ENCODE measurements around the gene COL15A1. TPM values are rescaled to one million over a fixed set of nuclear protein-coding genes. Genes with fewer than 3 reads are reported as not detected.

Gene COL15A1
- total and polyA plus RNA-seq, 10 donors, result 0.33 to 9.3 (median 2.1) TPM

GRCh38 chr9:99034149-99034548, 90.4 kb downstream of the COL15A1 start:
- Histone ChIP-seq H3K27me3 (replicated peaks in 1 of 7) (peaks cover 0 to 14% (median 0%) of the 10 kb centered on the region in 7 donors), H3K4me1 (peaks cover 0 to 6% (median 0%) of the 10 kb centered on the region in 6 donors), H3K9me3 (no peaks in the 10 kb centered on the region), H3K4me3 (no peak overlapping the region), H3K36me3 (no peaks in the 10 kb centered on the region), H3K27ac (no peak overlapping the region)
- no peak for DNase-seq
- intact Hi-C loops (cut with DNase I; ENCODE audit: low total_unique reads), result no loop called here
- WGBS, 5 donors, result 90 to 96% (median 94%) methylated on average over 3 of the region's 3 CpGs
- TF ChIP-seq CTCF (IDR thresholded peaks at IDR 0.05 in 8 of 11, conservative IDR thresholded peaks at IDR 0.05 in 3 of 11) (no peak), POLR2AphosphoS5 (IDR thresholded peaks at IDR 0.05) (no peak), POLR2A (IDR thresholded peaks at IDR 0.05) (no peak)

- H3K9me3 ChIP-seq, result no peaks in the 10 kb centered on the region
- H3K36me3 ChIP-seq, result no peaks in the 10 kb centered on the region
- no peak for DNase-seq
- H3K27me3 ChIP-seq (replicated peaks in 1 of 7), result peaks cover 0 to 14% (median 0%) of the 10 kb centered on the region in 7 donors
- H3K27ac ChIP-seq, result no peak overlapping the region
- peaks cover 0 to 17% (median 9%) of the 10 kb centered on the region in 6 donors for H3K4me1 ChIP-seq
- 73 to 81% (median 76%) methylated on average over 4 of the region's 4 CpGs for WGBS, 5 donors
- intact Hi-C loops (cut with DNase I; ENCODE audit: low total_unique reads), result no loop called here
- TF ChIP-seq POLR2AphosphoS5 (IDR thresholded peaks at IDR 0.05) (no peak), CTCF (IDR thresholded peaks at IDR 0.05 in 8 of 11, conservative IDR thresholded peaks at IDR 0.05 in 3 of 11) (no peak), POLR2A (IDR thresholded peaks at IDR 0.05) (no peak)
- no peak overlapping the region for H3K4me3 ChIP-seq
Observed at GRCh38 chr9:99035313-99035712, 91.6 kb downstream of the COL15A1 start.

- no peak for TF ChIP-seq POLR2AphosphoS5 (IDR thresholded peaks at IDR 0.05)
- no peak for TF ChIP-seq POLR2A (IDR thresholded peaks at IDR 0.05)
- TF ChIP-seq CTCF (IDR thresholded peaks at IDR 0.05 in 8 of 11, conservative IDR thresholded peaks at IDR 0.05 in 3 of 11), result no peak
- H3K27ac ChIP-seq, result no peak overlapping the region
- DNase-seq, result no peak
- H3K9me3 ChIP-seq, result no peaks in the 10 kb centered on the region
- no peaks in the 10 kb centered on the region for H3K36me3 ChIP-seq
- H3K4me1 ChIP-seq, result peaks cover 0 to 35% (median 24%) of the 10 kb centered on the region in 6 donors
- H3K27me3 ChIP-seq (replicated peaks in 1 of 7), result peaks cover 0 to 14% (median 0%) of the 10 kb centered on the region in 7 donors
- WGBS, 5 donors, result 86 to 94% (median 92%) methylated on average over 7 of the region's 7 CpGs
- H3K4me3 ChIP-seq, result no peak overlapping the region
- intact Hi-C loops (cut with DNase I; ENCODE audit: low total_unique reads), result no loop called here
Observed at GRCh38 chr9:99037769-99038483, 94.2 kb downstream of the COL15A1 start.

GRCh38 chr9:99038484-99038820, 94.7 kb downstream of the COL15A1 start:
- DNase-seq, result no peak
- H3K36me3 ChIP-seq, result no peaks in the 10 kb centered on the region
- 89 to 95% (median 93%) methylated on average over 7 of the region's 7 CpGs for WGBS, 5 donors
- H3K27ac ChIP-seq, result no peak overlapping the region
- no peak overlapping the region for H3K4me3 ChIP-seq
- TF ChIP-seq POLR2AphosphoS5 (IDR thresholded peaks at IDR 0.05) (no peak), POLR2A (IDR thresholded peaks at IDR 0.05) (no peak), CTCF (IDR thresholded peaks at IDR 0.05 in 8 of 11, conservative IDR thresholded peaks at IDR 0.05 in 3 of 11) (no peak)
- H3K27me3 ChIP-seq (replicated peaks in 1 of 7), result peaks cover 0 to 14% (median 0%) of the 10 kb centered on the region in 7 donors
- intact Hi-C loops (cut with DNase I; ENCODE audit: low total_unique reads), result no loop called here
- H3K4me1 ChIP-seq, result peaks cover 0 to 35% (median 24%) of the 10 kb centered on the region in 6 donors
- H3K9me3 ChIP-seq, result no peaks in the 10 kb centered on the region

All from spleen (tissue), 11 donors.